Ectodermal cell (in vitro differentiated cells): ENCODE data around the gene TPR.
"Not testable (repeated sequence)": the region's sequence is repeated elsewhere in the genome, so short reads cannot be mapped to it uniquely, and the experiment has no call there.

Experiments
- H3K27ac ChIP-seq: 2 replicates; pipeline ENCODE4 v1.7.0; 2013; ENCODE audit warnings: mild to moderate bottlenecking, low read depth, low read length; ENCODE audit not compliant: insufficient read depth, poor library complexity, severe bottlenecking
- H3K27me3 ChIP-seq: 2 replicates; pipeline ENCODE4 v1.7.0; 2013; ENCODE audit warnings: mild to moderate bottlenecking, low read length; ENCODE audit not compliant: insufficient read depth, control insufficient read depth, poor library complexity, severe bottlenecking
- H3K36me3 ChIP-seq: one replicate; pipeline ENCODE4 v1.7.0; 2013; ENCODE audit warnings: low read length; ENCODE audit not compliant: control insufficient read depth, insufficient read depth
- H3K4me1 ChIP-seq: one replicate; pipeline ENCODE4 v1.7.0; 2013; ENCODE audit warnings: low read length; ENCODE audit not compliant: control insufficient read depth, insufficient read depth
- H3K4me3 ChIP-seq: 2 replicates; pipeline ENCODE4 v1.7.0; 2013; ENCODE audit warnings: low read depth, low read length, control low read depth; ENCODE audit not compliant: insufficient read depth
- H3K9me3 ChIP-seq: 2 replicates; pipeline ENCODE4 v1.7.0; 2013; ENCODE audit warnings: mild to moderate bottlenecking, low read length, moderate library complexity; ENCODE audit not compliant: control insufficient read depth
- WGBS, 2 experiments: methylation state at CpG; one replicate each; pipeline ENCODE4 v1.1.7; 2013; ENCODE audit warnings: missing lambda C conversion rate in 2 of 2; 5-methylcytosine and 5-hydroxymethylcytosine counted together

TPR gene

DNA sequence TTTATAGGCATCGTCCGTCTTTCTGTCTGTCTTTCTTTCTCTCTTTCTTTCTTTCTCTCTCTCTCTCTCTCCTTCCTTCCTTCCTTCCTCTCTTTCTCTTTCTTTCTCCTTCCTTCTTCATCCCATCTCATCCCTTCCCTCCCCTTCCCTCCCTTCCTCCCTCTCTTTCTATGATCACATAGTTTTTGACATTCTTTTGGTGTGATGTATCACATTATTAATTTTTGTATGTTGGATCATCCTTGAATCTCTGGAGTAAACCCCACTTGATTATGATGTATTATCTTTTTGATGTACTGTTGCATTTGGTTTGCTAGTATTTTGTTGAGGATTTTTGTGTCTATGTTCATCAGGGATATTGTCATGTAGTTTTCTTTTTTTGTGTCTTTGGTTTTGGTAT is 26.4 kb upstream of the TPR start:
- not testable (repeated sequence) for H3K27ac ChIP-seq, H3K4me1 ChIP-seq, H3K9me3 ChIP-seq, H3K4me3 ChIP-seq, H3K36me3 ChIP-seq, H3K27me3 ChIP-seq
- WGBS, 2 experiments: 94 to 95% methylated on average over 2 of the region's 2 CpGs

DNA sequence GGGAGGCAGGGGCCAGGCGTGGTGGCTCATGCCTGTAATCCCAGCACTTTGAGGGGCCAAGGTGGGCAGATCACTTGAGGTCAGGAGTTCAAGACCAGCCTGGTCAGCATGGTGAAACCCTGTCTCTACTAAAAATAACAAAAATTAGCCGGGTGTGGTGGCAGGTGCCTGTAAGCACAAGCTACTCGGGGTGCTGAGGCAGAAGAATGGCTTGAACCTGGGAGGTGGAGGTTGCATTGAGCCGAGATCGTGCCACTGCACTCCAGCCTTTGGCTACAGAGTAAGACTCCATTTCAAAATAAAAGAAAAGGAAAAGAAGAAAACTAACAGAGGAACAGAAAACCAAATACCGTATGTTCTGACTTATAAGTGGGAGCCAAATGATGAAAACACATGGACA is 17.7 kb upstream of the TPR start:
- whole genome bisulfite sequencing, 2 experiments: 80 to 97% methylated on average over 6 of the region's 6 CpGs
- not testable (repeated sequence) for H3K9me3 ChIP-seq, H3K4me1 ChIP-seq, H3K4me3 ChIP-seq, H3K27me3 ChIP-seq, H3K27ac ChIP-seq
- H3K36me3 ChIP-seq: peaks cover 21% of the 10 kb centered on the region

DNA sequence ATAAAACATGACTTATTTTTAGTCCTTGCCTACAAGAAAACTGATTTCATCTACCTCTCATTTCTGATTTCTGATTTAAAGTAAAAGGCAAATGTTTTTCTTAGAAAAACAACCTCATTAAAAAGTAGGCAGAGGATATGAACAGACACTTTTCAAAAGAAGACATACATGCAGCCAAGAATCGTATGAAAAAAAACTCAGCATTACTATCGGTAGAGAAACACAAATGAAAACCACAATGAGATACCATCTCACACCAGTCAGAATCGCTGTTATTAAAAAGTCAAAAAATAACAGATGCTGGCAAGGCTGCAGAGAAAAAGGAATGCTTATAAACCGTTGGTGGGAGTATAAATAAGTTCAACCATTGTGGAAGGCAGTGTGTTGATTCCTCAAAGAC is 16.8 kb upstream of the TPR start:
- H3K36me3 ChIP-seq: peaks cover 18% of the 10 kb centered on the region

DNA sequence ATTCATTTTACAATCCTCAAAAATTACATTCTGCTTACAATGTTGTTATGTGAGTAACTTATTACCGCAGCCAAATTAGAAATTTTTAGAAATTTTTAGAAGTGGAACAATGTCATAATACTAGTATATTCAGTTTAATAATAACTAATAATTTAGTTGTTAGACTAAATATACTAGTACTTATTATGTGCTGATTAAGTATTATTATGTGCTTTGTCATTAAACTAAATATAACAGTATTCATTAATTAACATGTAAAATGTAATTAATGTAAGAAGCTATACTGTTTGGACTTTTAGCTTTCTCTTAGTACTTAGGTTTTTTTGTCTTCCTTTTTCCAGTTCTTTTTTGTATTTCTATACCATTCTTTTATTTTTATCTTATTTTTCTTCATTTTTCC is 15.9 kb upstream of the TPR start:
- no peak overlapping the region for H3K27ac ChIP-seq
- H3K27me3 ChIP-seq: no peaks in the 10 kb centered on the region
- WGBS, 2 experiments: no CpG with 5 or more reads among the region's 1 CpG
- peaks cover 15% of the 10 kb centered on the region for H3K36me3 ChIP-seq
- no peak overlapping the region for H3K4me3 ChIP-seq
- no peaks in the 10 kb centered on the region for H3K9me3 ChIP-seq
- H3K4me1 ChIP-seq: no peaks in the 10 kb centered on the region

More for the DNA sequence above, 16.8 kb upstream of the TPR start:
- no peak overlapping the region for H3K4me3 ChIP-seq
- no peak overlapping the region for H3K27ac ChIP-seq
- no peaks in the 10 kb centered on the region for H3K9me3 ChIP-seq
- H3K4me1 ChIP-seq: no peaks in the 10 kb centered on the region
- no peaks in the 10 kb centered on the region for H3K27me3 ChIP-seq
- WGBS, 2 experiments: 91 to 93% methylated on average over 4 of the region's 4 CpGs

DNA sequence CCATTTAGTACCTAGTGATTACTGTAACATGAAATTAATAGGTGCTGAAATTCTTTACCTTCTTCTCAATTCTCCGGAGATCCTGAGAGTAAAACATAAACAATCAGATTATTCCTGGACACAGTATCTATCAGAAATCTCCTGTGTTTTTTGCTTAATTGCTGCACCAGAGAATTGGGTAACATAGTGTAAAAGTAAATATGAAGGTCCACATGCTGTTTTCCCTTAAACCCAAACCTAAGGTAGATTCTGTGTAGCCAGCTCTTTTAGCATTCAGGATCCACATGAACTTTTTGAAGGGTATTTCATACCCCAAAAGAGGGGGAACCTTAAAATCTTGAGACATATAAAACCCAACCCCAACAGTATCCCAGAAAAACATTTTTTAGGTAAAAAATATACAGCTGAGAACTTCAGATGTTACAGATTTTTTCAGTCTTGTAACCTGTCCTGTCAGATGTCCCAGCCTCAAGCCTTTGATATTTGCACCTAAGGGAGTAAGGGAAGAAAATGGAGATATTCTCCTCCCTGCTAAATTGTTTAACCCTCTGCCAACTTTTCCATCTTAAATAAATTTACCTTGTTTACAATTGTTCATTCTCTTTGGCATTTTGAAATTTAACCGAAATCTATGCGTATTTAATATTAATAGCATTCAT is 11.8 kb upstream of the TPR start:
- no peaks in the 10 kb centered on the region for H3K27me3 ChIP-seq
- H3K4me3 ChIP-seq: no peak overlapping the region
- peaks cover 4% of the 10 kb centered on the region for H3K36me3 ChIP-seq
- H3K4me1 ChIP-seq: no peaks in the 10 kb centered on the region
- WGBS, 2 experiments: 93% methylated on average over 3 of the region's 3 CpGs; no CpG with 5 or more reads in 1 of the 2 experiments
- H3K27ac ChIP-seq: no peak overlapping the region
- no peaks in the 10 kb centered on the region for H3K9me3 ChIP-seq

DNA sequence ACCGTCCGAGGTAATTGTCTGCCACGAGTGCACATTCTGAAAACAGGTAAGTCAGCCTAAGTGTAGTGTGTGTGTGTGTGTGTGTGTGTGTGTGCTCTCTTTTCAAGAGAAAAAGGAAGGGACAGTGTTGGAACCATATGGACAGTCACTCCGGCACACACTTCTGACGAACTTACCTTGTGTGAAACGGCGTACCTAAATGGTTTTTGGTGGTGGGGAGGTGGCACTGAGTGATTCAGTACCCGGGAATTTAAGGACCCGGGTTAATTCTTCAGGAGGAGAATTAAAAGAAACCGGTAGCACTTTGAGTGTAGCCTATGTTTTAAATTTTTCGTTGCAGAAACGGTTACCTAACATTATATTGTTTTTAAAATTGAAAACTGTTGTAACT is 871 bp upstream of the TPR start:
- WGBS, 2 experiments: 1% methylated on average over 10 of the region's 12 CpGs
- Histone ChIP-seq H3K4me1 (peaks cover 6% of the 10 kb centered on the region), H3K27ac (peak overlapping the region; percentile 99), H3K9me3 (no peaks in the 10 kb centered on the region), H3K36me3 (peaks cover 16% of the 10 kb centered on the region), H3K27me3 (no peaks in the 10 kb centered on the region), H3K4me3 (peak overlapping the region; percentile 90)

DNA sequence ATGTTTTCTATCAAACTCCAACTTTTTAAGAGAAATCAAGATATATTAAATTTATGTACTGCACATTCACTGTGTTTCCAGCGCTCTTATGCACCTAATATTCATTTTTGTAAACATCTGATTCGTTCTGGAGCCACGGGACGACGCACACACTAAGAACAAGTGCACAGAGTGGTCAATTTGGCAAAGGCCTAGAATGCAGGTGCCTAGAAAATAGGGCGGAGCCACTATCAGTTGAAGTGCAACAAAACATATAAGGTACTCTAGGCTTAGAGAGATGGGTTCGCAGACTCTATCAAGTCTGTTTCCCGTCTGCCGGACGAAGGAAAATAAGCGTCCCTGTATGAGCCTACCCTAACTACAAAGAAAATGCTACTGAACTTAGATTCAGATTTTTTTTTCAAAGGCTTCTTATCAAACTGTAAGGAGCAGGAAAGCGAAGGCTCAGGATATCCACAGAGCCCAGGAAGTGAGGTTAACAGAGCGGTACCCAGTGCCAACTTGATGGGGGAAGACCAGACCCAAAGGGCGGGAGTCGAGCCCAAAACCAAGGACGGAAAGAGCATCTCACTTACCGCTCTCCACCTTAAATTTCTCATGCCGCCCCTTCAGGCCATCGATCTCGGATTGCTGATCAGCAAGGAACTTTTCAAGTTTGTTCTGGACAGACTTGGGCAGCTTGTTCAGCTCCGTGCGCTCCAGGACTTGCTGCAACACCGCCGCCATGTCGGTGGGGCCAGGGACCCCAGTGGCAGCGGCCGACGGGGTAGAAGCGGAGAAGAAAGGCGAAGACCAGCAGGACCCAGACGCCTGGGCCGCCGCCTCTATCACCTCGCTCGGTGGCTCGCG is 526 bp downstream of the TPR start:
- Histone ChIP-seq H3K4me3 (peak overlapping the region; percentile 90), H3K9me3 (no peaks in the 10 kb centered on the region), H3K27me3 (no peaks in the 10 kb centered on the region), H3K27ac (peak overlapping the region; percentile 99), H3K36me3 (peaks cover 15% of the 10 kb centered on the region), H3K4me1 (peaks cover 6% of the 10 kb centered on the region)
- 1% methylated on average over 37 of the region's 37 CpGs for WGBS, 2 experiments

DNA sequence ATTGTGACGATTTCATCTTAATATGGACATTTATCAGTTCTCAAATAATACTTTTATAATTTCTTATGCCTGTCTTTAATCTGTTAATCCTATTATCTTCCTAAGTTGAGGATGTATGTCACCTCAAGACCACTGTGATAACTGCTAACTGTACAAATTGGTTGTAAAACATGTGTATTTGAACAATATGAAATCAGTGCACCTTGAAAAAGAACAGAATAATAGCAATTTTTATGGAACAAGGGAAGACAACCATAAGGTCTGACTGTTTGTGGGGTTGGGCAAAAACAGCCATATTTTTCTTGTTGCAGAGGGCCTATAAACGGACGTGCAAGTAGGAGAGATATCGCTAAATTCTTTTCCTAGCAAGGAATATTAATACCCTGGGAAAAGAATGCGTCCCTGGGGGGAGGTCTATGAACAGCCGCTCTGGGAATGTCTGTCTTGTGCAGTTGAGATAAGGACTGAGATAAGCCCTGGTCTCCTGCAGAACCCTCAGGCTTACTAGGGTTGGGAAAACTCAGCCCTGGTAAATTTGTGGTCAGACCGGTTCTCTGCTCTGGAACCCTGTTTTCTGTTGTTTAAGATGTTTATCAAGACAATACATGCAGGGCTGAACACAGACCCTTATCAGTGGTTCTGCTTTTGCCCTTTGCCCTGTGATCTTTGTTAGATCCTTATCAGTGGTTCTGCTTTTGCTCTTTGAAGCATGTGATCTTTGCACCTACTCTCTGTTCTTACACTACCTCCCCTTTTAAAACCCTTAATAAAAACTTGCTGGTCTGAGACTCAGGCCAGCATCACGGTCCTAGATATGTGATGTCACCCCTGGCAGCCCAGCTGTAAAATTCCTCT is 27.0 kb downstream of the TPR start:
- peaks cover 51% of the 10 kb centered on the region for H3K36me3 ChIP-seq
- 95 to 97% methylated on average over 7 to 8 of the region's 8 CpGs for WGBS, 2 experiments
- H3K27ac ChIP-seq, H3K27me3 ChIP-seq, H3K4me3 ChIP-seq, H3K4me1 ChIP-seq, H3K9me3 ChIP-seq: not testable (repeated sequence)

DNA sequence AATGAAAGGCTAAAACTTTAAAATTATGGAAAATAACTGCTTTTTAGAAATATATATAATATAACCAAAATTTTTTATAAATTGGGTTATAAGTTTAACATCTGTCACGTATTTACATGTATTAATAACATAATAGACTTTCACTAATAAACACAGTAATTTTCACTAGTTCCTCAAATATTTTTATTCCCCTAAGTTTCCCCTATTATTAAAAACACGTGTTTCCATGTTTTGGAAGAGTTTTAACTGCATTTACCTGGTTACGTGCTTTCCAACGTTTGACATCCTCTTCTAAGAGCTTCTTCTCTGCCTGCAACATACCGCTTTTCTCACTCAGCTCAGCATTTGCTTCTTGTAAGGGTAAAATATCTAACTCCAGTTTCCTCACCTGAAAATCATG is 34.3 kb downstream of the TPR start:
- WGBS, 2 experiments: 93 to 96% methylated on average over 4 to 5 of the region's 5 CpGs

DNA sequence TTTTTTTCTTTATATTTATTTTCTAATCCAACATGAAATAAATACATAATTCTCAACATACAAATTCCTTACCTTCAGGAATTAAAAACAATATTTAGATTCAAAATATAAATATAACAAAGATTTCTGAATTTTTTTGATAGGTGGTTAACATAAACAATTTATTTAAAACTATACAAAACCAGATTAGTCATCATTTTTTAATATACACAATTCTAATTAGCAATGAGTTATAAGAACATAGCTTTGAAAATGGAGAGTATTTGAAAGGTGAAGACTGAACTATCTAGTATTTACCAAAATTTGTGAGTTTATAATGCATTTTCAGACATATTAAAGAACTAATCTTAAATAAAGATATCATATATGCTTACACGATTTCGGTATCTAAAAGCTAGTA is 37.5 kb downstream of the TPR start:
- no CpG with 5 or more reads among the region's 2 CpGs for WGBS, 2 experiments
- Histone ChIP-seq H3K27ac (no peak overlapping the region), H3K4me1 (no peaks in the 10 kb centered on the region), H3K4me3 (no peak overlapping the region), H3K36me3 (peaks cover 52% of the 10 kb centered on the region), H3K27me3 (no peaks in the 10 kb centered on the region), H3K9me3 (no peaks in the 10 kb centered on the region)

More for the DNA sequence above, 34.3 kb downstream of the TPR start:
- Histone ChIP-seq H3K9me3 (no peaks in the 10 kb centered on the region), H3K36me3 (peaks cover 51% of the 10 kb centered on the region), H3K27ac (no peak overlapping the region), H3K4me3 (no peak overlapping the region), H3K27me3 (no peaks in the 10 kb centered on the region), H3K4me1 (no peaks in the 10 kb centered on the region)
